Loucy (cell line): ENCODE measurements around the gene TSPAN13.

Experiments used
- CTCF ChIP-seq: fragments of 200-600 bp; sonication (generic); conservative IDR thresholded peaks from 2 replicates; pipeline ENCODE4 v1.5.1; 2014; ENCODE audit warnings: mild to moderate bottlenecking, antibody characterized with exemption, low read length
- EZH2phosphoT487 ChIP-seq: fragments of 200-600 bp; IDR thresholded peaks from 2 replicates; pipeline ENCODE4 v1.6.1; 2018; ENCODE audit warnings: antibody characterized with exemption, mild to moderate bottlenecking, moderate library complexity, borderline replicate concordance

- TF ChIP-seq CTCF (no peak), EZH2phosphoT487 (no peak)
Observed at GRCh38 chr7:16786257-16786656, 32.7 kb downstream of the TSPAN13 start.
